HFF-Myc (cell line): ENCODE measurements around the gene PCDHB9.
"Not testable (repeated sequence)": the region's sequence is repeated elsewhere in the genome, so short reads cannot be mapped to it uniquely, and the experiment has no call there.

Experiments used
- DNase-seq: peaks from one replicate; pipeline ENCODE4 v3.0.0-alpha.2; 2011; ENCODE audit warnings: low read depth; ENCODE audit errors: extremely low read depth
- H3K4me3 ChIP-seq: replicated peaks from 2 replicates; pipeline ENCODE4 v1.5.1; 2011; ENCODE audit warnings: low read depth, mild to moderate bottlenecking, control low read depth, low read length
- CTCF ChIP-seq: IDR thresholded peaks from 2 replicates; pipeline ENCODE4 v1.5.1; 2012; ENCODE audit warnings: mild to moderate bottlenecking, low read depth, low read length, control low read depth; ENCODE audit errors: missing control alignments

PCDHB9 gene

GRCh38 chr5:141216035-141216434 is 29.1 kb downstream of the PCDHB9 start:
- not testable (repeated sequence) for DNase-seq, H3K4me3 ChIP-seq

DNA sequence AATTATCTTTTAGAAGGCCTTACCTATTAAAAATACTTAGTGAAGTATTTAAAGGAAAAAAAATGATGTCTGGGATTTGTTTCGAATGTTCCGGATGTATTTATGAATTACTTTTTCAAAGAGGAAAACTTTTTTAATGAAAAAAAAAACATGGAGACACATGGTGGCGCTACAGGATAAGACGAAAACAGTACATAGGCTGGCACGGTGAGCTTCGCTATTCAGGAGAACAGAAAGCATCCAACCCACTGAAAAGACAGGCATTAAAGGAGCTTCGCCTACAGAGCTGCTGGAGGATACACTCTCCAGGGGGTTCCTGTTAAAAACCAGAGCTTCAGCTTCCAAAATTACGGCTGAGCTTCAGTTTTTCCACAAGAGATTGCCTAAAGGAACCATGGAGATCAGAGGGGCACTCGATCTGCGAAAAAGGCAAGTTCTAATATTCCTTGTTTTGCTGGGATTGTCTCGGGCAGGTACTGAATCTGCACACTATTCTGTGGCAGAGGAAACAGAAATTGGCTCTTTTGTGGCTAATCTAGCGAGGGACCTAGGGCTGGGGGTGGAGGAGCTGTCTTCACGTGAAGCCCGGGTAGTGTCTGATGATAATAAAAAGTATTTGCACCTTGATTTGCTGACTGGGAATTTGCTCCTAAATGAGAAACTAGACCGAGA is 36.3 kb downstream of the PCDHB9 start, which contains the start of gene PCDHB14:
Gene PCDHB14 (plus strand): TSS at position 232 of the 672 bp plus-strand sequence. CDS start 163 bp downstream, at position 395.
- TF ChIP-seq CTCF = no peak
- DNase-seq = no peak
- 0 out of 2 replicates have a peak within 1 kb of the TSS, but pooled peaks have one; percentile 5 for H3K4me3 ChIP-seq

DNA sequence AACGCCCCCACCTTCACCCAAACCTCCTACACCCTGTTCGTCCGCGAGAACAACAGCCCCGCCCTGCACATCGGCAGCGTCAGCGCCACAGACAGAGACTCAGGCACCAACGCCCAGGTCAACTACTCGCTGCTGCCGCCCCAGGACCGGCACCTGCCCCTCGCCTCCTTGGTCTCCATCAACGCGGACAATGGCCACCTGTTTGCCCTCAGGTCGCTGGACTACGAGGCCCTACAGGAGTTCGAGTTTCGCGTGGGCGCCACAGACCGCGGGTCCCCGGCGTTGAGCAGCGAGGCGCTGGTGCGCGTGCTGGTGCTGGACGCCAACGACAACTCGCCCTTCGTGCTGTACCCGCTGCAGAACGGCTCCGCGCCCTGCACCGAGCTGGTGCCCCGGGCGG is 37.9 kb downstream of the PCDHB9 start:
- H3K4me3 ChIP-seq, DNase-seq: not testable (repeated sequence)

DNA sequence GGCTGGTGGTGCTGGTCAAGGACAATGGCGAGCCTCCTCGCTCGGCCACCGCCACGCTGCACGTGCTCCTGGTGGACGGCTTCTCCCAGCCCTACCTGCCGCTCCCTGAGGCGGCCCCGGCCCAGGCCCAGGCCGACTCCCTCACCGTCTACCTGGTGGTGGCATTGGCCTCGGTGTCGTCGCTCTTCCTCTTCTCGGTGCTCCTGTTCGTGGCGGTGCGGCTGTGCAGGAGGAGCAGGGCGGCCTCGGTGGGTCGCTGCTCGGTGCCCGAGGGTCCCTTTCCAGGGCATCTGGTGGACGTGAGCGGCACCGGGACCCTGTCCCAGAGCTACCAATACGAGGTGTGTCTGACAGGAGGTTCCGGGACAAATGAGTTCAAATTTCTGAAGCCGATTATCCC is 38.5 kb downstream of the PCDHB9 start:
- not testable (repeated sequence) for H3K4me3 ChIP-seq, DNase-seq

DNA sequence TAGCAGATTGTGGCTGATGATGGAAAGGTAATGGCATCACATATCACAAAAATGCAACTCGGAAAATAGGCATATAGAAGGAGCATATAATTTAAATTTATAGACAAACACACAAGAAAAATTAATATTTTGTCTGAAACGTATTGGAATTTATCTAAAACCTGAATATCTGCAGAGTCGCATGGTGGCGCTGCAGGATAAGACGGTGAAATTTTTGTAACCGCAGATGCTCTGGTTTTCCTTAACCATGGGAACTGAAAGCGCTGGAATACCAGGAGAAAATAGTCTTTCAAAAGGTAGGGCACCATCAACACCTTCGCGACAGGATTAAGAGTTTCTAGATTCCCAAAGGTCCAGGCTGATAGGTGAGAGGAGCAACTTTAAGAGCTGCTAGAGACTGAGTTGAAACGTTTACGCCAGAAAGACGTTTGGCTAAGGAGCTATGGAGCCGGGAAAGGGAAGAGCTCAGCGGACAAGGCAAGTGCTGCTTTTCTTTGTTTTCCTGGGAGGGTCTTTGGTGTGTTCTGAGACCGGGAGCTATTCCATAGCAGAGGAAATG is 47.2 kb downstream of the PCDHB9 start:
- no peak overlapping the region for H3K4me3 ChIP-seq

DNA sequence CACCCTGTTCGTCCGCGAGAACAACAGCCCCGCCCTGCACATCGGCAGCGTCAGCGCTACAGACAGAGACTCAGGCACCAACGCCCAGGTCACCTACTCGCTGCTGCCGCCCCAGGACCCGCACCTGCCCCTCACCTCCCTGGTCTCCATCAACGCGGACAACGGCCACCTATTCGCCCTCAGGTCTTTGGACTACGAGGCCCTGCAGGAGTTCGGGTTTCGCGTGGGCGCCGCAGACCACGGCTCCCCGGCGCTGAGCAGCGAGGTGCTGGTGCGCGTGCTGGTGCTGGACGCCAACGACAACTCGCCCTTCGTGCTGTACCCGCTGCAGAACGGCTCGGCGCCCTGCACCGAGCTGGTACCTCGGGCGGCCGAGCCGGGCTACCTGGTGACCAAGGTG is 49.0 kb downstream of the PCDHB9 start:
- DNase-seq, H3K4me3 ChIP-seq: not testable (repeated sequence)

More for the DNA sequence above, 47.2 kb downstream of the PCDHB9 start:
- TF ChIP-seq CTCF = peak; percentile 11
- no peak for DNase-seq

DNA sequence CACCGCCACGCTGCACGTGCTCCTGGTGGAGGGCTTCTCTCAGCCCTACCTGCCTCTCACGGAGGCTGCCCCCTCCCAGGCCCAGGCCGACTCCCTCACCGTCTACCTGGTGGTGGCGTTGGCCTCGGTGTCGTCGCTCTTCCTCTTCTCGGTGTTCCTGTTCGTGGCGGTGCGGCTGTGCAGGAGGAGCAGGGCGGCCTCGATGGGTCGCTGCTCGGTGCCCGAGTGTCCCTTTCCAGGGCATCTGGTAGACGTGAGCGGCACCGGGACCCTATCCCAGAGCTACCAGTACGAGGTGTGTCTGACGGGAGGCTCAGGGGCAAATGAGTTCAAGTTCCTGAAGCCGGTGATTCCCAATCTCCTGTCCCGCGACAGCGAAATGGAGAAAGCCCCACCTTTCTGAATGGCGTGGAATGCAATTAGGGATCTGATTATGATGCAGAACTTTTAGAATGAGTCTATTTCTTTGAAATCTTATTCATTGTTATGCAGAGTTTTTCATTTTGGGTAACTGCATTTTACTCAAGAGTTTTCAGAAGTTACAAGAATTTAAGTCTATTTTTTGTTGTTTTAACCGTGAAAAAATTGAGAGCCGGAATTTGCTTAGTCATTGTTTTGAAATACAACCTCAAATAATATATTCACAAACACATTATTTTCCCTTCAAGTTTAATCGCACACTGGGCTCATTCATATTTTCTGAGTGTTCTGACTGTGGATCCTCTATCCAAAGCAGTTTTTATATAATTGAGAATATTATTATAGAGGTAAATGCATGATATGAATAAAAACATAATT is 49.8 kb downstream of the PCDHB9 start:
- TF ChIP-seq CTCF = no peak
- no peak overlapping the region for H3K4me3 ChIP-seq
- no peak for DNase-seq
